Activated T-cell treated with anti-CD3 and anti-CD28 coated beads, Interleukin-2, amount 50 U/mL, for 24 hours (primary cell): Measurements from ENCODE around the gene USPL1.

ENCODE experiments used
- DNase-seq: peaks from one replicate; pipeline ENCODE4 v3.0.0-alpha.2; 2020
- H3K27ac Mint-ChIP-seq: 2 replicates; pipeline ENCODE4 v1.8.0; 2020; ENCODE audit warnings: mild to moderate bottlenecking, mixed read lengths
- H3K27me3 Mint-ChIP-seq: 2 replicates; pipeline ENCODE4 v1.8.0; 2020; ENCODE audit warnings: mixed read lengths
- H3K36me3 Mint-ChIP-seq: 2 replicates; pipeline ENCODE4 v1.8.0; 2020; ENCODE audit warnings: low read depth, mixed read lengths
- H3K4me1 Mint-ChIP-seq: 2 replicates; pipeline ENCODE4 v1.8.0; 2020; ENCODE audit warnings: low read depth, mixed read lengths
- H3K4me3 Mint-ChIP-seq: 2 replicates; pipeline ENCODE4 v1.8.0; 2020; ENCODE audit warnings: mild to moderate bottlenecking, moderate library complexity, mixed read lengths
- H3K9me3 Mint-ChIP-seq: 2 replicates; pipeline ENCODE4 v1.8.0; 2020; ENCODE audit warnings: mixed read lengths

The USPL1 gene

GRCh38 chr13:30685987-30686386, 68.3 kb downstream of the USPL1 start:
- H3K27ac Mint-ChIP-seq: no peak overlapping the region
- H3K4me1 Mint-ChIP-seq: peaks cover 8% of the 10 kb centered on the region
- H3K36me3 Mint-ChIP-seq: no peaks in the 10 kb centered on the region
- H3K4me3 Mint-ChIP-seq: no peak overlapping the region
- no peak for DNase-seq
- H3K27me3 Mint-ChIP-seq: peaks cover 4% of the 10 kb centered on the region
- H3K9me3 Mint-ChIP-seq: peaks cover 4% of the 10 kb centered on the region

GRCh38 chr13:30687601-30688000, 69.9 kb downstream of the USPL1 start:
- Mint-ChIP-seq H3K36me3 (no peaks in the 10 kb centered on the region), H3K4me1 (peaks cover 8% of the 10 kb centered on the region), H3K4me3 (no peak overlapping the region), H3K9me3 (peaks cover 4% of the 10 kb centered on the region), H3K27me3 (peaks cover 4% of the 10 kb centered on the region), H3K27ac (no peak overlapping the region)
- DNase-seq: no peak

- Mint-ChIP-seq H3K4me1 (peaks cover 8% of the 10 kb centered on the region), H3K4me3 (no peak overlapping the region), H3K27ac (no peak overlapping the region), H3K9me3 (peaks cover 4% of the 10 kb centered on the region), H3K27me3 (peaks cover 7% of the 10 kb centered on the region), H3K36me3 (no peaks in the 10 kb centered on the region)
- no peak for DNase-seq
Observed at GRCh38 chr13:30689752-30690151, 72.0 kb downstream of the USPL1 start.

GRCh38 chr13:30690282-30691188, 72.8 kb downstream of the USPL1 start:
- Mint-ChIP-seq H3K4me3 (peak overlapping the region; percentile 58), H3K27ac (peak overlapping the region; percentile 26), H3K9me3 (peaks cover 4% of the 10 kb centered on the region), H3K4me1 (peaks cover 8% of the 10 kb centered on the region), H3K36me3 (no peaks in the 10 kb centered on the region), H3K27me3 (peaks cover 10% of the 10 kb centered on the region)
- no peak for DNase-seq

- Mint-ChIP-seq H3K36me3 (no peaks in the 10 kb centered on the region), H3K9me3 (peaks cover 4% of the 10 kb centered on the region), H3K27me3 (peaks cover 22% of the 10 kb centered on the region), H3K4me3 (no peak overlapping the region), H3K4me1 (peaks cover 20% of the 10 kb centered on the region), H3K27ac (no peak overlapping the region)
- DNase-seq: no peak
Observed at GRCh38 chr13:30692113-30692512, 74.4 kb downstream of the USPL1 start.

- DNase-seq: no peak
- no peak overlapping the region for H3K27ac Mint-ChIP-seq
- no peaks in the 10 kb centered on the region for H3K9me3 Mint-ChIP-seq
- peaks cover 25% of the 10 kb centered on the region for H3K27me3 Mint-ChIP-seq
- no peaks in the 10 kb centered on the region for H3K36me3 Mint-ChIP-seq
- no peak overlapping the region for H3K4me3 Mint-ChIP-seq
- H3K4me1 Mint-ChIP-seq: peaks cover 18% of the 10 kb centered on the region
Observed at GRCh38 chr13:30696278-30697176, 78.8 kb downstream of the USPL1 start.

GRCh38 chr13:30697177-30697953, 79.6 kb downstream of the USPL1 start:
- Mint-ChIP-seq H3K9me3 (no peaks in the 10 kb centered on the region), H3K27me3 (peaks cover 25% of the 10 kb centered on the region), H3K27ac (no peak overlapping the region), H3K4me3 (no peak overlapping the region), H3K4me1 (peaks cover 18% of the 10 kb centered on the region), H3K36me3 (no peaks in the 10 kb centered on the region)
- no peak for DNase-seq

- no peaks in the 10 kb centered on the region for H3K9me3 Mint-ChIP-seq
- H3K4me1 Mint-ChIP-seq: peaks cover 18% of the 10 kb centered on the region
- peaks cover 25% of the 10 kb centered on the region for H3K27me3 Mint-ChIP-seq
- DNase-seq: no peak
- H3K4me3 Mint-ChIP-seq: no peak overlapping the region
- H3K36me3 Mint-ChIP-seq: no peaks in the 10 kb centered on the region
- H3K27ac Mint-ChIP-seq: no peak overlapping the region
Observed at GRCh38 chr13:30697996-30698401, 80.3 kb downstream of the USPL1 start.

- H3K27ac Mint-ChIP-seq: no peak overlapping the region
- H3K4me3 Mint-ChIP-seq: no peak overlapping the region
- H3K9me3 Mint-ChIP-seq: no peaks in the 10 kb centered on the region
- H3K36me3 Mint-ChIP-seq: no peaks in the 10 kb centered on the region
- peaks cover 18% of the 10 kb centered on the region for H3K4me1 Mint-ChIP-seq
- DNase-seq: no peak
- peaks cover 25% of the 10 kb centered on the region for H3K27me3 Mint-ChIP-seq
Observed at GRCh38 chr13:30698488-30699005, 80.8 kb downstream of the USPL1 start.

- DNase-seq: no peak
- Mint-ChIP-seq H3K27me3 (peaks cover 20% of the 10 kb centered on the region), H3K27ac (no peak overlapping the region), H3K4me3 (no peak overlapping the region), H3K36me3 (no peaks in the 10 kb centered on the region), H3K9me3 (no peaks in the 10 kb centered on the region), H3K4me1 (peaks cover 18% of the 10 kb centered on the region)
Observed at GRCh38 chr13:30700364-30700763, 82.6 kb downstream of the USPL1 start.

- Mint-ChIP-seq H3K36me3 (no peaks in the 10 kb centered on the region), H3K27ac (no peak overlapping the region), H3K4me1 (peaks cover 6% of the 10 kb centered on the region), H3K27me3 (peaks cover 8% of the 10 kb centered on the region), H3K9me3 (no peaks in the 10 kb centered on the region), H3K4me3 (no peak overlapping the region)
- no peak for DNase-seq
Observed at GRCh38 chr13:30702006-30702405, 84.3 kb downstream of the USPL1 start.

GRCh38 chr13:30704596-30704995, 86.9 kb downstream of the USPL1 start:
- DNase-seq: no peak
- no peaks in the 10 kb centered on the region for H3K9me3 Mint-ChIP-seq
- no peak overlapping the region for H3K27ac Mint-ChIP-seq
- no peak overlapping the region for H3K4me3 Mint-ChIP-seq
- no peaks in the 10 kb centered on the region for H3K27me3 Mint-ChIP-seq
- H3K36me3 Mint-ChIP-seq: no peaks in the 10 kb centered on the region
- peaks cover 6% of the 10 kb centered on the region for H3K4me1 Mint-ChIP-seq

- DNase-seq: no peak
- Mint-ChIP-seq H3K4me3 (no peak overlapping the region), H3K4me1 (peaks cover 2% of the 10 kb centered on the region), H3K27ac (no peak overlapping the region), H3K27me3 (no peaks in the 10 kb centered on the region), H3K9me3 (no peaks in the 10 kb centered on the region), H3K36me3 (no peaks in the 10 kb centered on the region)
Observed at GRCh38 chr13:30705680-30706079, 88.0 kb downstream of the USPL1 start.

- Mint-ChIP-seq H3K27me3 (no peaks in the 10 kb centered on the region), H3K4me3 (no peak overlapping the region), H3K36me3 (no peaks in the 10 kb centered on the region), H3K4me1 (peaks cover 20% of the 10 kb centered on the region), H3K9me3 (no peaks in the 10 kb centered on the region), H3K27ac (no peak overlapping the region)
- no peak for DNase-seq
Observed at GRCh38 chr13:30708541-30708940, 90.8 kb downstream of the USPL1 start.
